WTC11 (cell line): Measurements from ENCODE around the gene IFNL4. TPM values are rescaled to one million over a fixed set of nuclear protein-coding genes. Genes with fewer than 3 reads are reported as not detected.

Source experiments
- ATF1 ChIP-seq: sonication (generic); formaldehyde crosslinking; IDR thresholded peaks from 2 replicates; pipeline ENCODE4 v1.8.1; 2023; ENCODE audit warnings: mild to moderate bottlenecking, moderate library complexity, missing genetic modification reagents
- CREM ChIP-seq: sonication (generic); formaldehyde crosslinking; IDR thresholded peaks from 2 replicates; pipeline ENCODE4 v1.8.1; 2022; ENCODE audit warnings: mild to moderate bottlenecking, missing genetic modification reagents, moderate library complexity
- ETV6 ChIP-seq: sonication (generic); formaldehyde crosslinking; IDR thresholded peaks from 2 replicates; pipeline ENCODE4 v1.8.1; 2022; ENCODE audit warnings: mild to moderate bottlenecking, missing genetic modification reagents
- FOXK1 ChIP-seq: sonication (generic); formaldehyde crosslinking; IDR thresholded peaks from 2 replicates; pipeline ENCODE4 v1.8.0; 2022; ENCODE audit warnings: mild to moderate bottlenecking, moderate library complexity, missing genetic modification reagents
- GRHL2 ChIP-seq: fragments of 250-450 bp; sonication (Bioruptor Pico); IDR thresholded peaks from 2 replicates; pipeline ENCODE4 v1.8.0; 2022; ENCODE audit warnings: mild to moderate bottlenecking, moderate library complexity; ENCODE audit not compliant: insufficient replicate concordance, severe bottlenecking
- IRF1 ChIP-seq: sonication (generic); formaldehyde crosslinking; IDR thresholded peaks from 2 replicates; pipeline ENCODE4 v1.8.0; 2023; ENCODE audit warnings: missing genetic modification reagents
- NFATC4 ChIP-seq: fragments of 250-450 bp; sonication (Bioruptor Pico); IDR thresholded peaks from 2 replicates; pipeline ENCODE4 v1.9.0; 2021; ENCODE audit warnings: mild to moderate bottlenecking
- NFE2L1 ChIP-seq: sonication (generic); formaldehyde crosslinking; IDR thresholded peaks from 2 replicates; pipeline ENCODE4 v1.8.1; 2023; ENCODE audit warnings: missing genetic modification reagents
- NR2C2 ChIP-seq: sonication (generic); formaldehyde crosslinking; IDR thresholded peaks from 2 replicates; pipeline ENCODE4 v1.8.0; 2022; ENCODE audit warnings: mild to moderate bottlenecking, missing genetic modification reagents
- PRDM15 ChIP-seq: sonication (generic); formaldehyde crosslinking; IDR thresholded peaks from 2 replicates; pipeline ENCODE4 v1.8.0; 2022; ENCODE audit warnings: missing genetic modification reagents
- SMAD4 ChIP-seq: sonication (generic); formaldehyde crosslinking; IDR thresholded peaks from 2 replicates; pipeline ENCODE4 v1.8.0; 2022; ENCODE audit warnings: mild to moderate bottlenecking, missing genetic modification reagents
- SP1 ChIP-seq: sonication (generic); formaldehyde crosslinking; conservative IDR thresholded peaks from 2 replicates; pipeline ENCODE4 v1.8.1; 2022; ENCODE audit warnings: missing genetic modification reagents
- STAT6 ChIP-seq: sonication (generic); formaldehyde crosslinking; conservative IDR thresholded peaks from 2 replicates; pipeline ENCODE4 v1.8.1; 2023; ENCODE audit warnings: mild to moderate bottlenecking, low read depth, missing genetic modification reagents, moderate library complexity
- TEAD1 ChIP-seq: sonication (generic); formaldehyde crosslinking; IDR thresholded peaks from 2 replicates; pipeline ENCODE4 v1.8.0; 2022; ENCODE audit warnings: mild to moderate bottlenecking, missing genetic modification reagents
- TEAD4 ChIP-seq: sonication (generic); formaldehyde crosslinking; IDR thresholded peaks from 2 replicates; pipeline ENCODE4 v1.8.0; 2022; ENCODE audit warnings: mild to moderate bottlenecking, missing genetic modification reagents
- TP53 ChIP-seq: sonication (generic); formaldehyde crosslinking; IDR thresholded peaks from 2 replicates; pipeline ENCODE4 v1.8.1; 2023; ENCODE audit warnings: mild to moderate bottlenecking, missing genetic modification reagents
- ZNF263 ChIP-seq: sonication (generic); formaldehyde crosslinking; IDR thresholded peaks from 2 replicates; pipeline ENCODE4 v1.8.1; 2022; ENCODE audit warnings: low read depth, mild to moderate bottlenecking, moderate library complexity, missing genetic modification reagents
- ZNF281 ChIP-seq: sonication (generic); formaldehyde crosslinking; IDR thresholded peaks from 2 replicates; pipeline ENCODE4 v1.8.0; 2023; ENCODE audit warnings: mild to moderate bottlenecking, missing genetic modification reagents
- total RNA-seq: library from RNA; stranded (reverse); gene quantifications from 3 replicates; pipeline ENCODE4 v1.2.3, GENCODE V29; 2021
- TF ChIP-seq, protein P1 (sequence below): sonication (generic); formaldehyde crosslinking; conservative IDR thresholded peaks from 2 replicates; pipeline ENCODE4 v1.8.1; 2022; ENCODE audit warnings: mild to moderate bottlenecking, missing genetic modification reagents
- TF ChIP-seq, protein P2 (sequence below): sonication (generic); formaldehyde crosslinking; IDR thresholded peaks from 2 replicates; pipeline ENCODE4 v1.8.1; 2023; ENCODE audit warnings: mild to moderate bottlenecking, missing genetic modification reagents
- TF ChIP-seq, protein P3 (sequence below): sonication (generic); formaldehyde crosslinking; IDR thresholded peaks from 2 replicates; pipeline ENCODE4 v1.8.1; 2022; ENCODE audit warnings: mild to moderate bottlenecking, moderate library complexity, missing genetic modification reagents
- TF ChIP-seq, protein P4 (sequence below): sonication (generic); formaldehyde crosslinking; IDR thresholded peaks from 2 replicates; pipeline ENCODE4 v1.8.0; 2022; ENCODE audit warnings: mild to moderate bottlenecking, missing genetic modification reagents
- TF ChIP-seq, protein P5 (sequence below): fragments of 250-450 bp; sonication (Bioruptor Pico); conservative IDR thresholded peaks from 2 replicates; pipeline ENCODE4 v1.9.0; 2021; ENCODE audit warnings: mild to moderate bottlenecking

Gene IFNL4
- total RNA-seq, 1 experiment from 2014 or later = not detected

DNA sequence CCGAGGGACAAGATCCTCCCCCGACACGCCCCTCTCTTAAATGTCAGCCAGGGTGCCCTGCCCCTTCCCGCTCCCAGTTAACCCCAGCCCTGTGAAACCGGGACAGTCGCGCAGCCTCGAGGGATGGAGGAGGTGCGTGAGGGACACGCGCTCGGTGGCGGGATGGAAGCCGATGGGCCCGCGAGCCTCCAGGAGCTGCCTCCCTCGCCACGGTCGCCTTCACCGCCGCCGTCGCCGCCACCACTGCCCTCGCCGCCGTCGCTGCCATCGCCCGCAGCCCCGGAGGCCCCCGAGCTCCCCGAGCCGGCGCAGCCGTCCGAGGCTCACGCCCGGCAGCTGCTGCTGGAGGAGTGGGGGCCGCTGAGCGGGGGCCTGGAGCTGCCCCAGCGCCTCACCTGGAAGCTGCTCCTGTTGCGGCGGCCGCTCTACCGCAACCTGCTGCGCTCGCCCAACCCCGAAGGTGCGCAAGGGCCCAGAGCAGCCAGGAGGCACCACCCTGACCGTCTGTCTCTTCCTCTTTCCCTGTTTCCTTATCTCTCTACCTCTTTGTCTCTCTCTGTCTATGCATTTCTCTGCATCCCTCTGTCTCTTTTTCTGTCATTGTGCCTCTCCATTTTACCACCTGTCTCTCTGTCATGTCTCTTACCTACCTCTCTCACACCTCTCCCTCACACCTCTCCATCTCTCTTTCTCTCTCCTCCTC lies 51.6 kb downstream of the IFNL4 start, which contains the start of gene NCCRP1 (continued):
- TF ChIP-seq, protein P1, sequence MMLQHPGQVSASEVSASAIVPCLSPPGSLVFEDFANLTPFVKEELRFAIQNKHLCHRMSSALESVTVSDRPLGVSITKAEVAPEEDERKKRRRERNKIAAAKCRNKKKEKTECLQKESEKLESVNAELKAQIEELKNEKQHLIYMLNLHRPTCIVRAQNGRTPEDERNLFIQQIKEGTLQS = no peak
- peak; percentile 68 for TF ChIP-seq SP1
- peak; percentile 81; the same call in 1 of the 2 replicates for TF ChIP-seq NFE2L1 (CRISPR knock-in tag)
- TF ChIP-seq TEAD1 (CRISPR knock-in tag) = peak; percentile 69
- peak; percentile 85; the same call in 1 of the 2 replicates for TF ChIP-seq ETV6 (CRISPR knock-in tag)
- TF ChIP-seq, protein P2, sequence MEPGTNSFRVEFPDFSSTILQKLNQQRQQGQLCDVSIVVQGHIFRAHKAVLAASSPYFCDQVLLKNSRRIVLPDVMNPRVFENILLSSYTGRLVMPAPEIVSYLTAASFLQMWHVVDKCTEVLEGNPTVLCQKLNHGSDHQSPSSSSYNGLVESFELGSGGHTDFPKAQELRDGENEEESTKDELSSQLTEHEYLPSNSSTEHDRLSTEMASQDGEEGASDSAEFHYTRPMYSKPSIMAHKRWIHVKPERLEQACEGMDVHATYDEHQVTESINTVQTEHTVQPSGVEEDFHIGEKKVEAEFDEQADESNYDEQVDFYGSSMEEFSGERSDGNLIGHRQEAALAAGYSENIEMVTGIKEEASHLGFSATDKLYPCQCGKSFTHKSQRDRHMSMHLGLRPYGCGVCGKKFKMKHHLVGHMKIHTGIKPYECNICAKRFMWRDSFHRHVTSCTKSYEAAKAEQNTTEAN (CRISPR knock-in tag) = peak; percentile 86; the same call in 1 of the 2 replicates
- no peak for TF ChIP-seq CREM (CRISPR knock-in tag)
- no peak for TF ChIP-seq ZNF281 (CRISPR knock-in tag)
- TF ChIP-seq PRDM15 (CRISPR knock-in tag) = 0 out of 2 replicates have a peak, but pooled peaks have one; percentile 52
- TF ChIP-seq NFATC4 = no peak
- peak; percentile 24; the same call in 1 of the 2 replicates for TF ChIP-seq TEAD4 (CRISPR knock-in tag)
- TF ChIP-seq TP53 (CRISPR knock-in tag) = peak; percentile 53; the same call in 1 of the 2 replicates
- no peak for TF ChIP-seq SMAD4 (CRISPR knock-in tag)
- TF ChIP-seq, protein P3, sequence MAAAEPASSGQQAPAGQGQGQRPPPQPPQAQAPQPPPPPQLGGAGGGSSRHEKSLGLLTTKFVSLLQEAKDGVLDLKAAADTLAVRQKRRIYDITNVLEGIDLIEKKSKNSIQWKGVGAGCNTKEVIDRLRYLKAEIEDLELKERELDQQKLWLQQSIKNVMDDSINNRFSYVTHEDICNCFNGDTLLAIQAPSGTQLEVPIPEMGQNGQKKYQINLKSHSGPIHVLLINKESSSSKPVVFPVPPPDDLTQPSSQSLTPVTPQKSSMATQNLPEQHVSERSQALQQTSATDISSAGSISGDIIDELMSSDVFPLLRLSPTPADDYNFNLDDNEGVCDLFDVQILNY (CRISPR knock-in tag) = no peak
- TF ChIP-seq FOXK1 = peak; percentile 71
- no peak for TF ChIP-seq ATF1 (CRISPR knock-in tag)
- no peak for TF ChIP-seq GRHL2
- TF ChIP-seq STAT6 = no peak
- TF ChIP-seq, protein P4, sequence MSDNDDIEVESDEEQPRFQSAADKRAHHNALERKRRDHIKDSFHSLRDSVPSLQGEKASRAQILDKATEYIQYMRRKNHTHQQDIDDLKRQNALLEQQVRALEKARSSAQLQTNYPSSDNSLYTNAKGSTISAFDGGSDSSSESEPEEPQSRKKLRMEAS = peak; percentile 90
- TF ChIP-seq, protein P5, sequence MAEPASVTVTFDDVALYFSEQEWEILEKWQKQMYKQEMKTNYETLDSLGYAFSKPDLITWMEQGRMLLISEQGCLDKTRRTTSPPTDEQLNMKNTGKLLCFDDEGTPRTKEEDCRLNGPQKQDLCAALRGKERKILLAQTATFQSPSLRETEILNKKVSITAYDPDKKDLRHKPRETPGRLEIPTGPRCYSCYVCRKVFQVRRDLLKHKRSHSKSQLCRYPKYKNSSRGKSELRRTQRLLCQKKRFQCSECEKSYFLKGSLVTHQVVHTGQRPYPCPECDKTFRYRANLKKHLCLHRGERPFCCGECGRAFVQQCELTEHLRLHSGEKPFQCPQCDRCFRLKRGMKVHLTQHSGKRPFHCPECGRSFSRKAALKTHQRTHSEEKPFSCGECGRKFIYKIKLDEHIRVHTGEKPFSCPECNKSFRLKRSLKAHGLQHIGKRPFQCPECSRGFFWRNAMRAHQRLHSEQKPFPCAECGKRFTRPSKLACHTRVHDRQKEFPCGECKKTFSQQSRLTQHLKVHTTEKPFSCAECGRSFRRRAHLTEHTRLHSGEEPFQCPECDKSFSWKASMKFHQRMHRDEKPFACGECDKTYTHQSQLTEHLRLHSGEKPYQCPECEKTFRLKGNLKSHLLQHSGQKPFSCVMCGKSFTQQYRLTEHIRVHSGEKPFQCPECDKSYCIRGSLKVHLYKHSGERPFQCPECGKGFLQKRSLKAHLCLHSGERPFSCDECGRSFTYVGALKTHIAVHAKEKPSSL (CRISPR knock-in tag) = no peak
- TF ChIP-seq NR2C2 = peak; percentile 66; the same call in 1 of the 2 replicates
- peak; percentile 72 for TF ChIP-seq ZNF263 (CRISPR knock-in tag)
- 0 out of 2 replicates have a peak, but pooled peaks have one; percentile 36 for TF ChIP-seq IRF1 (CRISPR knock-in tag)
